GM19372 (cell line): ENCODE results near the gene CD81.
A peak's percentile ranks its signal among the peaks of the same experiment; 100 is the strongest.

Experiments
- ATAC-seq: cut with Tn5 transposase; IDR thresholded peaks from one replicate; pipeline ENCODE4 v1.9.1; 2021; ENCODE audit warnings: mild to moderate bottlenecking, low read depth, moderate library complexity; ENCODE audit not compliant: unreplicated experiment

CD81 gene

GRCh38 chr11:2374456-2375201, 2.5 kb upstream of the CD81 start:
- no peak for ATAC-seq

- ATAC-seq: no peak
Measured at GRCh38 chr11:2375341-2375853, 1.7 kb upstream of the CD81 start.

DNA sequence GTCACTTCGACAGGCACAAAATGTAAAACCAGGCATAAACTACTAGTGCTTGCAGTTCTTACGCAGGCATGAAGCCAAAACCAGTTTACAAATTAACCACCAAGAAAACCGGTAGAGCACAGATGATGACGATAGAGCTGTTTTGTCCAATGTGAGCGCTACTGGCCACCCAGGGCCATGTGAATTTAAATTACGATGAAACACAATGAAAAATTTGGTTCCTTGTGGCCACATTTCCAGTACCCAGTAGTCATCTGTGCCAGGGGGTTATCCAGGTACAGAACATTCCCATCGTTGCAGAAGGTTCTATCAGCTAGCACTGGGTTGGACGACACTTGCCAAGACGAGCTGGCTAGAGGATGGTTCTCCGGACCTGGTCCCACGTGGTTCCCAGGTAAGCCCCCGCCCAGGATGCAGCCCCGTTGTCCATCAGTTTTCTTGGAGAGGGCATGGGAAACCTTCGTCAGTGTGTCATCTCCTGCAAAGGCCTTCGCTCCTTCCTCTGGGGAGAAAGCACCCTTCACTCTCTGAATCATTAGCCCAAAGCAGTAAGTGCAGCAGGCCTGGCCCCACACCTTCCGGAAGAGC, 1.1 kb upstream of the CD81 start:
- no peak for ATAC-seq

DNA sequence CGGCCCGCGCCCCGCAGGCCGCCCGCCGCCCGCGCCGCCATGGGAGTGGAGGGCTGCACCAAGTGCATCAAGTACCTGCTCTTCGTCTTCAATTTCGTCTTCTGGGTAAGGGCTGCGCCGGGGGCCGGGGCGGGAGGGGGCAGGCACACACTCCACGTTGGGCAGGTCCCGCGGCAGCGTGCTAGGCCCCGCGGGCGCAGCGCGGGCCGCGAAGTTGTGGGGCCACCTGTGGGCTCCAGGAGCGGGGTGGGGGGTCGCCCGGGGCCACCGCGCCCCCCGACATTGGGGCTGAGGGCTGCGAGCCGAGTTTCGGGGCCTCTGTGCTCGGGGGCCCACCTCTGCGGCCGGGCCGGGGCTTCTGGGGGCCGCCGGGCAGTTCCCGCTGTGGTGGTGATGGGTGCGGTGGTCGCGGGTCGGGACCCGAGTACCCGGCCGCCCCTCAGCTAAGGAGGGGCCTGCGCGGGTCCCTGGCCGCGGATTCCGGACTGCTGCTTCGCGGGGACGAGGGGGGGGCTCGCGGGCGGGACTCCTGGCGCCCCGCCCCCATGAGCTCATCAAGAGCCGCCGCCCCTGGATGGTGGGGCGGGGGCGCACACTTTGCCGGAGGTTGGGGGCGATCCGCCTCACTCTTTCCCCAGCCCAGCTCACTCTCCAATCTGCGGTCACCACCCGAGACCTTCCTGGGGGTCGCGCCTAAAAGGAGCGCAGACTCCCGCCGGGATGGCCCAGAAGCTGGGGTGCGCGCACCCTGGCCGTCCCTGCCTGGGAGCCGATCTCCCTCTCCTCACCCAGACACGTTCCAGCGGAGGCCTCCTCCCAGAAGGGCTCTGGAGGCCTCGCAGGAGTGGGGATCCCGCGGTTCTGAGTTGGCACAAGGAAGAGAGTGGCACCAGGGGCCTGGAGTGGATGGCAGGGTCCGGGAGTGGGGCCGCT, 667 bp downstream of the CD81 start:
- ATAC-seq: peak; percentile 33

GRCh38 chr11:2378527-2379210, 1.6 kb downstream of the CD81 start:
- ATAC-seq: no peak

GRCh38 chr11:2379466-2380174, 2.5 kb downstream of the CD81 start:
- ATAC-seq: no peak

GRCh38 chr11:2380396-2380795, 3.3 kb downstream of the CD81 start:
- no peak for ATAC-seq

DNA sequence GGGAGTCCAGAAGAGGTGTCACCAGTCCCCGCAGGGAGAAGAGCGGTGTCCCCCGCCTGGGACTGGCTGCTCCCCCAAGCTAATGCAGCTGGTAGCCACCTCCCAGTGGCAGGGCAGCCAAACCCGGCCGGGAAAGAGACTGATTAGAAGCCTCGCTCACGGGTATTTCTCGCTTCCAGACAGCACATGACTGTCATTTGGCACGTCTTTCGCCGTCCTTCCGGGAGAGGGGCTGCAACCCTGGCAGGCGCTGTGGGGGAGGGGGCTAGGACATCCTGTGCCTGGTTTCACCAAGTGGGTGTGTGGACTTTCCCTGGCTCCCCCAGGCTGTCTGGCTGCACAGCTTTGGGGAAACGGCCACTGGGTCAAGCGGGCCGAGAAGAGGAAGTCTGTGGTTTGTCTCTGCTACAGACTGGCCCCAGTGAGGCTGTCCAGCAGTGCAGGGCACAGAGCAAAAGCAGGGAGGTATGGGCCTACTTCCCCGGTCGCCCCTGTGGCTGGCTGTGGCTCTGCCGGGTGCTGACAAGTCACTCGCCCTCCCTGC, 3.8 kb downstream of the CD81 start:
- ATAC-seq: no peak

DNA sequence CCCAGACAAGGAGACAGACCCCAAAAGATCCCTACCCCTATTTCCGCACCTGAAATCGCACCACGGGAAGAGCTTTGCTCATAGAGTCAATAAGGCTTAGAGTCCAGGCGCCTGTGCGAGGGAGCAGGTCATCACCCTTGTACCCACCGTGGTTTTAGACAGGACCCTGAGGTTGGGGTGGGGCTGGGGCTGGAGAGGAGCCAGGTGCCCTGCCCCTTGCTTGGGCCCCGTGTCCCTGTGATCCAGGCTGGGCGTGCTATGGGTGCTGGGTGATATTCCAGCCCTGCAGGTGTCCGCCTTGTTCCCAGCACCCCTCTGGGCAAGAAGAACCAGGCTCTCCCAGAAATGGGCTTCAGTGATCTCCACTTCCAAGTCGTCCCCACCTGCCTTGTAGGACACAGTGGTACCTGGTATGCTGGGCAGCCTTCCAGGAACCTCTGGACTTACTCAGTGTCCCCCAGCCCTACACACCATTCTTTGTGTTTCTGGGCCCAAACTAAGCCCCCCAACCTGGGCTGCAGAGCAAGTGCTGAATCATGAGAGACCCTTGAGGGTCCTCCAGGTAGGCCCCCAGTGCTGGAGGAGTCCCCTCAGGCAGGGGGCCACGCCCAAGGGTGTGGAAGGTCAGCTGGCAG, 4.5 kb downstream of the CD81 start:
- ATAC-seq: no peak

- ATAC-seq: no peak
Measured at GRCh38 chr11:2382129-2382517, 5.0 kb downstream of the CD81 start.

- ATAC-seq: no peak
Measured at GRCh38 chr11:2382936-2383851, 6.1 kb downstream of the CD81 start.

DNA sequence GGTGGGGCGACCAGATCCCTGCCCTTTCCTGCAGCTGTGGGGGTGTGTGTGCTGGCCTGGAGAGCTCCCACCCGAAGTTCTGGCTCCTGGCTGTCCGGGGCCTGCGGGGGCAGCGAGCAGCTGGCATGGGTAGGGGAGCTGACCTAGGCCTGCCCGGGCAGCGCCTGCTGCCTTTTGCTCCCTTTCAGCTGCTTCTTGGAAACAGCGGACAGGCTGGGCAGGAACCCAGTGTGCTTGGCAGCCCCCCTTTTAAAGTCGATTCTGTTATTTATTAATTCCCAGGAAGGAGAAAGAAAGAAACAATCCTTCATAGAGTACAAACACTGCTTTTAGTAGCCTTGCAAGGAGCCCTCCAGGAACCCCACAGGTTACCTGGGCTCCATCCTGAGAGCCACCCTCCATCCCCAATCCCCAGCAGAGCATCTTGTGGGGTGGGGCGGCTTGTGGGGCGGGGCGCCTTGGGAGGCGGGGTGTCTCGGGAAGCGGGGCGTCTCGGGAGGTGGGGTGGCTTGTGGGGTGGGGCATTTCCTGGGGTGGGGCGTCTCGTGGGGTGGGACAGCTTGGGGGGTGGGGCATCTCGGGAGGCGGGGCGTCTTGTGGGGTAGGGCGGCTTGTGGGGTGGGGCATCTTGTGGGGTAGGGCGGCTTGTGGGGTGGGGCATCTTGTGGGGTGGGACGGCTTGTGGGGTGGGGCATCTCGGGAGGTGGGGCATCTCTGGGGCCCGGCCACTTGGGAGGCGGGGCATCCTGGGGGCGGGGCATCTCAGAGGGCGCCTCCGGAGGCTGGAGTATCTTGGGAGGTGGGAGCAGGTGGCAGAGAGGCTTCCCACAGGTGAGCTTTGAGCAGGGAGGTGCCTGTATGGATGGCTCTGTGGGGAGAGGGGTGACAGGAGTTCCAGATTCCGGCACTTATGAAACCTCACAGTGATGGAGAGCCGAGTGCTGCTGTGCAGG, 7.0 kb downstream of the CD81 start:
- no peak for ATAC-seq

- peak; percentile 43 for ATAC-seq
Measured at GRCh38 chr11:2385156-2386151, 8.3 kb downstream of the CD81 start.

GRCh38 chr11:2386591-2386990, 9.5 kb downstream of the CD81 start:
- no peak for ATAC-seq

- ATAC-seq: no peak
Measured at GRCh38 chr11:2387266-2387987, 10.3 kb downstream of the CD81 start.
